MM.1S (cell line): ENCODE results near the gene GNPAT.

Experiments
- CTCF ChIP-seq: fragments of 300-600 bp; sonication (generic); IDR thresholded peaks from 2 replicates; pipeline ENCODE4 v1.5.1; 2016; ENCODE audit warnings: antibody characterized with exemption, low read length, mixed read lengths
- EZH2 ChIP-seq: fragments of 300-600 bp; sonication (generic); optimal IDR thresholded peaks from 2 replicates; pipeline ENCODE3; 2017; ENCODE audit warnings: low read depth, mild to moderate bottlenecking, antibody characterized with exemption, low read length, mixed read lengths
- EZH2phosphoT487 ChIP-seq: fragments of 300-600 bp; sonication (generic); IDR thresholded peaks from 2 replicates; pipeline ENCODE4 v1.6.1; 2018; ENCODE audit warnings: antibody characterized with exemption, low read length

GRCh38 chr1:231235526-231236207, 5.3 kb upstream of the GNPAT start:
- TF ChIP-seq CTCF, result no peak
- no peak for TF ChIP-seq EZH2
- no peak for TF ChIP-seq EZH2phosphoT487
